ENCODE measurements around the gene HAUS3.

DNA sequence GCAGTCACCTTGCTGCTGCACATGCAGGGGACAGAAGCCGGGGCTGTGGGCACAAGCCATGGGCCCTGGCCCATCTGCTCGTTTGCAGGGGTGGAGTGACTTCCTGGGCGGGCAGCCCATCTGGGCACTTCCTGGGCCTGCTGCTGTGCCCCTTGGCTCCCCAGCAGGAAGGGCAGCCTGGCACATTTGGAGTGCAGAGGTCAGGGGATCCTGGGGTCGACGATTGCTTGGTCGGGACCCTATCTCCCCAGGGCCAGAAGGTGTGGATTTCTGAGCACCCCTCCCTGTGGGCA lies 30.9 kb upstream of the HAUS3 start:
- TF ChIP-seq, protein P1, sequence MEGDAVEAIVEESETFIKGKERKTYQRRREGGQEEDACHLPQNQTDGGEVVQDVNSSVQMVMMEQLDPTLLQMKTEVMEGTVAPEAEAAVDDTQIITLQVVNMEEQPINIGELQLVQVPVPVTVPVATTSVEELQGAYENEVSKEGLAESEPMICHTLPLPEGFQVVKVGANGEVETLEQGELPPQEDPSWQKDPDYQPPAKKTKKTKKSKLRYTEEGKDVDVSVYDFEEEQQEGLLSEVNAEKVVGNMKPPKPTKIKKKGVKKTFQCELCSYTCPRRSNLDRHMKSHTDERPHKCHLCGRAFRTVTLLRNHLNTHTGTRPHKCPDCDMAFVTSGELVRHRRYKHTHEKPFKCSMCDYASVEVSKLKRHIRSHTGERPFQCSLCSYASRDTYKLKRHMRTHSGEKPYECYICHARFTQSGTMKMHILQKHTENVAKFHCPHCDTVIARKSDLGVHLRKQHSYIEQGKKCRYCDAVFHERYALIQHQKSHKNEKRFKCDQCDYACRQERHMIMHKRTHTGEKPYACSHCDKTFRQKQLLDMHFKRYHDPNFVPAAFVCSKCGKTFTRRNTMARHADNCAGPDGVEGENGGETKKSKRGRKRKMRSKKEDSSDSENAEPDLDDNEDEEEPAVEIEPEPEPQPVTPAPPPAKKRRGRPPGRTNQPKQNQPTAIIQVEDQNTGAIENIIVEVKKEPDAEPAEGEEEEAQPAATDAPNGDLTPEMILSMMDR (IDR thresholded peaks at IDR 0.05; ENCODE audit: poor library complexity): no peak
- no peak for TF ChIP-seq EZH2phosphoT487 (IDR thresholded peaks at IDR 0.05; ENCODE audit: low read depth, severe bottlenecking, unreplicated experiment)

Data from hepatocyte (in vitro differentiated cells).